H9 (cell line): Measurements from ENCODE around the gene PHF20. TPM values are rescaled to one million over a fixed set of nuclear protein-coding genes. Genes with fewer than 3 reads are reported as not detected.

Source experiments
- DNase-seq: peaks from one replicate; pipeline ENCODE4 v3.0.0-alpha.2; 2017
- H2AFZ ChIP-seq: one replicate; pipeline ENCODE4 v1.6.1; 2013; ENCODE audit warnings: mild to moderate bottlenecking, low read length, control low read depth, moderate library complexity
- H2AK5ac ChIP-seq: 2 replicates; pipeline ENCODE4 v1.6.1; 2013; ENCODE audit warnings: low read length, control low read depth, mixed read lengths; ENCODE audit not compliant: insufficient read length
- H2BK120ac ChIP-seq: one replicate; pipeline ENCODE4 v1.6.1; 2013; ENCODE audit warnings: low read depth, mild to moderate bottlenecking, low read length, control low read depth, inconsistent platforms; ENCODE audit not compliant: poor library complexity, severe bottlenecking
- H2BK12ac ChIP-seq: 2 replicates; pipeline ENCODE4 v1.6.1; 2013; ENCODE audit warnings: low read length, control low read depth, mixed read lengths, low read depth; ENCODE audit not compliant: insufficient read length
- H2BK15ac ChIP-seq: 2 replicates; pipeline ENCODE4 v1.6.1; 2013; ENCODE audit warnings: low read depth, low read length, control low read depth
- H2BK20ac ChIP-seq: one replicate; pipeline ENCODE4 v1.6.1; 2013; ENCODE audit warnings: low read depth, mild to moderate bottlenecking, low read length, control low read depth, inconsistent platforms; ENCODE audit not compliant: poor library complexity, severe bottlenecking
- H2BK5ac ChIP-seq: 2 replicates; pipeline ENCODE4 v1.6.1; 2013; ENCODE audit warnings: low read length, control low read depth, mixed read lengths; ENCODE audit not compliant: insufficient read length
- H3K14ac ChIP-seq: 2 replicates; pipeline ENCODE4 v1.6.1; 2013; ENCODE audit warnings: low read length, control low read depth; ENCODE audit not compliant: insufficient read depth
- H3K18ac ChIP-seq: 2 replicates; pipeline ENCODE4 v1.6.1; 2013; ENCODE audit warnings: low read depth, mild to moderate bottlenecking, mixed read lengths, low read length, control low read depth; ENCODE audit not compliant: insufficient read length
- H3K23ac ChIP-seq: 2 replicates; pipeline ENCODE4 v1.6.1; 2013; ENCODE audit warnings: low read length, control low read depth, mixed read lengths, low read depth; ENCODE audit not compliant: insufficient read length
- H3K23me2 ChIP-seq: 2 replicates; pipeline ENCODE4 v1.6.1; 2013; ENCODE audit warnings: low read depth, mild to moderate bottlenecking, mixed read lengths, low read length, control low read depth; ENCODE audit not compliant: insufficient read length, poor library complexity, severe bottlenecking
- H3K27ac ChIP-seq: 2 replicates; pipeline ENCODE4 v1.5.1; 2013; ENCODE audit warnings: low read length, control low read depth, mixed read lengths, low read depth; ENCODE audit not compliant: insufficient read length
- H3K27me3 ChIP-seq: 2 replicates; pipeline ENCODE4 v1.6.1; 2013; ENCODE audit warnings: low read length, control low read depth, inconsistent platforms; ENCODE audit not compliant: insufficient read depth
- H3K4ac ChIP-seq: 2 replicates; pipeline ENCODE4 v1.6.1; 2013; ENCODE audit warnings: low read depth, mild to moderate bottlenecking, control low read depth, inconsistent platforms, low read length, moderate library complexity
- H3K4me1 ChIP-seq: 2 replicates; pipeline ENCODE4 v1.6.1; 2013; ENCODE audit warnings: low read length, control low read depth, inconsistent platforms; ENCODE audit not compliant: insufficient read depth
- H3K4me2 ChIP-seq: 2 replicates; pipeline ENCODE4 v1.6.1; 2013; ENCODE audit warnings: low read length, control low read depth, mixed read lengths; ENCODE audit not compliant: insufficient read length, insufficient read depth
- H3K56ac ChIP-seq: 2 replicates; pipeline ENCODE4 v1.6.1; 2013; ENCODE audit warnings: low read depth, mild to moderate bottlenecking, mixed read lengths, low read length, control low read depth; ENCODE audit not compliant: insufficient read length
- H3K79me1 ChIP-seq: 2 replicates; pipeline ENCODE4 v1.6.1; 2013; ENCODE audit warnings: low read depth, mild to moderate bottlenecking, moderate library complexity, low read length, control low read depth, inconsistent platforms; ENCODE audit not compliant: insufficient read depth, poor library complexity, severe bottlenecking
- H3K79me2 ChIP-seq: 2 replicates; pipeline ENCODE4 v1.6.1; 2013; ENCODE audit warnings: low read length, control low read depth, inconsistent platforms; ENCODE audit not compliant: insufficient read depth
- H3K9ac ChIP-seq: 2 replicates; pipeline ENCODE4 v1.6.1; 2013; ENCODE audit warnings: low read length, control low read depth, mixed read lengths; ENCODE audit not compliant: insufficient read length; ENCODE audit errors: extremely low read depth
- H3K9me3 ChIP-seq: one replicate; pipeline ENCODE4 v1.6.1; 2013; ENCODE audit warnings: low read depth, low read length, inconsistent platforms; ENCODE audit not compliant: control insufficient read depth
- H3T11ph ChIP-seq: one replicate; pipeline ENCODE4 v1.6.1; 2013; ENCODE audit warnings: mild to moderate bottlenecking, low read length, control low read depth, inconsistent platforms
- H4K20me1 ChIP-seq: one replicate; pipeline ENCODE4 v1.6.1; 2013; ENCODE audit not compliant: control insufficient read depth, insufficient read length, insufficient read depth
- H4K5ac ChIP-seq: 2 replicates; pipeline ENCODE4 v1.6.1; 2013; ENCODE audit warnings: low read depth, mild to moderate bottlenecking, mixed read lengths, low read length, control low read depth; ENCODE audit not compliant: insufficient read length
- H4K8ac ChIP-seq: replicated peaks from 2 replicates; pipeline ENCODE4 v1.6.1; 2013; ENCODE audit warnings: low read length, control low read depth, mixed read lengths, low read depth; ENCODE audit not compliant: insufficient read length
- H4K91ac ChIP-seq: 2 replicates; pipeline ENCODE4 v1.6.1; 2013; ENCODE audit warnings: low read depth, mild to moderate bottlenecking, moderate library complexity, mixed read lengths, low read length, control low read depth; ENCODE audit not compliant: insufficient read length
- H3K27ac Mint-ChIP-seq, 3 experiments: 2 replicates in 2 of 3; 3 replicates in 1 of 3; pipeline ENCODE4 v1.8.0; 2020 to 2021; ENCODE audit warnings: mixed read lengths in 3 of 3, mild to moderate bottlenecking in 1 of 3, moderate library complexity in 1 of 3
- H3K27me3 Mint-ChIP-seq: 2 replicates; pipeline ENCODE4 v1.8.0; 2021; ENCODE audit warnings: low read depth, mild to moderate bottlenecking, moderate library complexity, mixed read lengths
- H3K36me3 Mint-ChIP-seq, 3 experiments: 2 replicates in 2 of 3; 3 replicates in 1 of 3; pipeline ENCODE4 v1.8.0; 2020 to 2021; ENCODE audit warnings: low read depth in 3 of 3, mixed read lengths in 3 of 3; ENCODE audit not compliant: insufficient read depth in 1 of 3
- H3K4me1 Mint-ChIP-seq, 2 experiments: 2 replicates each; pipeline ENCODE4 v1.8.0; 2020; ENCODE audit warnings: mixed read lengths in 2 of 2
- H3K4me3 Mint-ChIP-seq, 2 experiments: 2 replicates in 1 of 2; 3 replicates in 1 of 2; pipeline ENCODE4 v1.8.0; 2020 to 2021; ENCODE audit warnings: mild to moderate bottlenecking in 2 of 2, mixed read lengths in 2 of 2, moderate library complexity in 1 of 2
- H3K9me3 Mint-ChIP-seq, 2 experiments: 2 replicates in 1 of 2; 3 replicates in 1 of 2; pipeline ENCODE4 v1.8.0; 2020; ENCODE audit warnings: mild to moderate bottlenecking in 2 of 2, mixed read lengths in 2 of 2, moderate library complexity in 1 of 2
- WGBS: extraction: QIAGEN DNeasy Blood & Tissue Kit; methylation state at CpG from one replicate; pipeline ENCODE4 v1.1.7; 2013; ENCODE audit warnings: missing lambda C conversion rate, low lambda C conversion rate, mixed read lengths; ENCODE audit not compliant: insufficient read length; ENCODE audit errors: extremely low coverage; 5-methylcytosine and 5-hydroxymethylcytosine counted together
- total RNA-seq: library from RNA; stranded (reverse); gene quantifications from 2 replicates; pipeline ENCODE4 v1.2.1, GENCODE V29; 2021
- TF ChIP-seq, protein P1 (sequence below): fragments of 200-600 bp; sonication (generic); conservative IDR thresholded peaks from 3 replicates; pipeline ENCODE4 v1.8.0; 2021; ENCODE audit warnings: antibody characterized with exemption, mild to moderate bottlenecking

Gene PHF20
- total RNA-seq, 1 experiment from 2014 or later: 50.3 TPM

DNA sequence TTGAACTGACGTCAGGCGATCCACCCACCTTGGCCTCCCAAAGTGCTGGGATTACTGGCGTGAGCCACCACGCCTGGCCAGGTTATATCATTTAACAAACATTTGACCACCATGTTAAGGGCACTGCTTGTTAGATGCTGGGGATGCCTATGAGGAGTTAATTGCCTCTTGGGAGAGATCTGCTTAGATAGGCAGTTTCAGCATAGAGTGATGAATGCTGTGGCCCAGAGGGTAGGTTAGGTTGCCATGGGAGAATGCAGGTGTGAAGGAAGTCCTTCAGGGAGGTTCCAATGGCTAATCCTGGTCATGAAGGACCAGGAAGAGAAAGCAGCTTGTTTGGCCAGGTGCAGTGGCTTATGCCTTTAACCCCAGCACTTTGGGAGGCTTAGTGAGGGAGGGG lies 17.0 kb downstream of the PHF20 start:
- no peaks in the 10 kb centered on the region for H3K9me3 ChIP-seq
- no CpG with 5 or more reads among the region's 4 CpGs for WGBS
- H3T11ph ChIP-seq: no peak overlapping the region
- Mint-ChIP-seq H3K4me1 (no peaks in the 10 kb centered on the region; a peak in 1 of 4 replicates), H3K4me3 (no peak overlapping the region), H3K27me3 (no peaks in the 10 kb centered on the region; the same call in 1 of the 2 replicates), H3K9me3 (no peaks in the 10 kb centered on the region), H3K27ac (no peak overlapping the region; a peak in 1 of 7 replicates), H3K36me3 (peaks cover 0 to 7% (median 4%) of the 10 kb centered on the region in 3 experiments; a peak in 5 of 7 replicates)
- H3K23me2 ChIP-seq: no peaks in the 10 kb centered on the region
- no peaks in the 10 kb centered on the region for H3K4me1 ChIP-seq
- no peak overlapping the region for H3K27ac ChIP-seq
- no peak overlapping the region for H3K18ac ChIP-seq
- no peak overlapping the region for H2AK5ac ChIP-seq
- no peak overlapping the region for H4K8ac ChIP-seq
- no peak overlapping the region for H2BK12ac ChIP-seq
- no peaks in the 10 kb centered on the region for H3K27me3 ChIP-seq
- H3K79me2 ChIP-seq: peaks cover 4% of the 10 kb centered on the region; the same call in 1 of the 2 replicates
- TF ChIP-seq, protein P1, sequence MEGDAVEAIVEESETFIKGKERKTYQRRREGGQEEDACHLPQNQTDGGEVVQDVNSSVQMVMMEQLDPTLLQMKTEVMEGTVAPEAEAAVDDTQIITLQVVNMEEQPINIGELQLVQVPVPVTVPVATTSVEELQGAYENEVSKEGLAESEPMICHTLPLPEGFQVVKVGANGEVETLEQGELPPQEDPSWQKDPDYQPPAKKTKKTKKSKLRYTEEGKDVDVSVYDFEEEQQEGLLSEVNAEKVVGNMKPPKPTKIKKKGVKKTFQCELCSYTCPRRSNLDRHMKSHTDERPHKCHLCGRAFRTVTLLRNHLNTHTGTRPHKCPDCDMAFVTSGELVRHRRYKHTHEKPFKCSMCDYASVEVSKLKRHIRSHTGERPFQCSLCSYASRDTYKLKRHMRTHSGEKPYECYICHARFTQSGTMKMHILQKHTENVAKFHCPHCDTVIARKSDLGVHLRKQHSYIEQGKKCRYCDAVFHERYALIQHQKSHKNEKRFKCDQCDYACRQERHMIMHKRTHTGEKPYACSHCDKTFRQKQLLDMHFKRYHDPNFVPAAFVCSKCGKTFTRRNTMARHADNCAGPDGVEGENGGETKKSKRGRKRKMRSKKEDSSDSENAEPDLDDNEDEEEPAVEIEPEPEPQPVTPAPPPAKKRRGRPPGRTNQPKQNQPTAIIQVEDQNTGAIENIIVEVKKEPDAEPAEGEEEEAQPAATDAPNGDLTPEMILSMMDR: no peak
- H3K9ac ChIP-seq: no peak overlapping the region
- H3K79me1 ChIP-seq: peaks cover 5% of the 10 kb centered on the region
- no peak overlapping the region for H2BK120ac ChIP-seq
- H3K56ac ChIP-seq: no peak overlapping the region
- no peak overlapping the region for H3K14ac ChIP-seq
- no peak overlapping the region for H2BK5ac ChIP-seq
- H3K23ac ChIP-seq: no peak overlapping the region
- H3K4me2 ChIP-seq: no peak overlapping the region
- no peak overlapping the region for H2BK15ac ChIP-seq
- no peak for DNase-seq
- H2AFZ ChIP-seq: no peak overlapping the region
- no peak overlapping the region for H4K5ac ChIP-seq
- no peaks in the 10 kb centered on the region for H4K20me1 ChIP-seq
- no peak overlapping the region for H4K91ac ChIP-seq
- H2BK20ac ChIP-seq: no peak overlapping the region
- no peak overlapping the region for H3K4ac ChIP-seq
